Frontal cortex (tissue), 4 donors: ENCODE data around the gene CRX. TPM values are rescaled to one million over a fixed set of nuclear protein-coding genes. Genes with fewer than 3 reads are reported as not detected.
"Not testable (repeated sequence)": the region's sequence is repeated elsewhere in the genome, so short reads cannot be mapped to it uniquely, and the experiment has no call there.

Source experiments
- DNase-seq, 2 donors: peaks; one replicate each; pipeline ENCODE4 v3.0.0; 2012; ENCODE audit warnings: low spot score in 2 of 2
- FAIRE-seq: peaks from 2 replicates; lab custom pipeline; 2012; peaks lifted over from hg19 to GRCh38; lab: Jason Lieb, UNC
- total RNA-seq: library from RNA; depleted of rRNA; stranded (reverse); fragments of >200 nt; gene quantifications from one replicate; pipeline ENCODE4 v1.2.3, GENCODE V29; 2014
- donor health status: control.
- donor health status: control.
- donor health status: control.

CRX gene
- total RNA-seq, 1 donor from 2014 or later, result not detected

DNA sequence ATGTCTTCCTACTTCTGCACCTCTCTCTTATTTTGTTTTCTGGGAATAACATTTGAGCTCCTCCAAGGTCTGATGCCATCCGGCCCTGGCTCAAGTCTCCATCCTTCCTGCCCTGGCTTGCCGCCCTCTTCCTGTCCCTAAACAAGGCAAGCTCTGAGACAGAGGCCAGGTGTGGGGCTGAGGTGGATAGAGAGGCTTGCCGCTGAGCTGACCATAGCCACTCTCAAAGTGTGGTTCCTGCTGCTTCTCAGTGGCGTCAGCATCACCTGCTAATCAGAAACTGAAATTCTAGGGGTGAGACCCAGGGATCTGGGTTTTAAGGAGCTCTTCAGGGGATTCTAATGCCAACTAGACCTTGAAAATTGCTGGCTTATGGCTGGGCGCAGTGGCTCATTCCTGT is 31.3 kb downstream of the CRX start:
- DNase-seq, result no peak
- no peak for FAIRE-seq

DNA sequence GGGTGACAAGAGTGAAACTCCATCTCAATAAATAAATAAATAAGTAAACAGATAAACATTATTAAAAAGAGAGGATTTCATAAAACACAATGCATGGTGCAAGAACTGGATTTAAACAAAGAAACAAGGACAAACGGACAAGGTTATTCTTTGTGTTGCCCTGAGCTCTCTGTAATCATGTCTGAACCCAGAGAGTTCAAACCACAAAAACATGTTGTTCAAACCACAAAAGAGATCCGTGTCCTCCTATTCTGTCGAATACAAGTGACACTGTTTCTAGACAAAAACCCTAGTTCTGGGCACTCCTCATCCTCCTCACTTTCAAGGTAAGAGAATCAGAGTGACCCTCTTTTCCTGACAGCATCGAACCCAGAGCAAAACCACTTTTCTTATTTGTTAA is 32.7 kb downstream of the CRX start:
- FAIRE-seq, result no peak
- no peak for DNase-seq

DNA sequence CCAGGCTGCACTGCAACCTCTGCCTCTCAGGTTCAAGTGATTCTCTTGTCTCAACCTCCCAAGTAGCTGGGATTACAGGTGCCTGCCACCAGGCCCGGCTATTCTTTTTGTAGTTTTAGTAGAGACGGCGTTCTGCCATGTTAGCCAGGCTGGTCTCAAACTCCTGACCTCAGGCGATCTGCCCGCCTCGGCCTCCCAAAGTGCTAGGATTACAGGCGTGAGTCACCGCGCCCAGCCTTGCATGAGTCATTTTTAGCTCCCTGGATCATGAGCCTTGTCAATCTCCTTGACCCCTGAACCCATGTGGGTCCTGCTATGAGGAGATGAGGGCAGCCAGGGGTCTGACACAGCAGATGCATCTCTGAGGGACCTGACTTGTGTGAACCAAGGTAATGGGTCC is 36.5 kb downstream of the CRX start:
- not testable (repeated sequence) for DNase-seq, FAIRE-seq

DNA sequence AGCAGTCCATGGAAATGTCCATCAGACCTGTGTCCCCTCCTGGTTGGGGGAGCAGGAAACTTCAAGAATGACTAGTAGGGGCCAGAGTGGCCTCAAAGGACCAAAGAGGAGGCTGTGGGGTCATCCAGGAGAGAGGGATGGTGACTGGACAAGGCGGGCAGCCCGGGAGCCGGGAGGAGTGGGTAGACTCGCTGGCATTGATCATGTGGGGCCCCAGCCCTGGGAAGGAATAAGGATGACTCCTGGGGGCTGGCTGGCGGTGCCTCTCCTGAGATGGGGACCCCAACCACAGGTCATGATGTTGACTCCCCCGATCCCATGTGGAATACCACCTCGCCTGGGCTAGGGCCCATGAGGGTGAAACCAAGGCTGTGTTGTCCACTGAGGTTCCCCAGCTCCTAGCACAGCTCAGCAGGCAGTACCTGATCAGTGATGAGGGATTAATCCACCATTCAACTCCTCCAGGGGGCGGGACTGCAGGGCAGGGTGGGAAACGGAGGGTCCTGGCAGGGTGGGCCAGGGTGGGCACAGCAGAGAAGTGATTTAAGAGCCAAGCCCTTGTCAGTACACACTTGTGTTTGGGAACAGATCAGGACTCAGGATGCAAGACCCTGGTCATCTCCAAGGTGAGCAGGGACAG is 37.0 kb downstream of the CRX start, which contains the start of gene TPRX2:
TPRX2 (plus strand) TSS at position 590 of the 640 bp plus-strand sequence; CDS start at position 602, 12 bp downstream.
- DNase-seq, FAIRE-seq: not testable (repeated sequence)

DNA sequence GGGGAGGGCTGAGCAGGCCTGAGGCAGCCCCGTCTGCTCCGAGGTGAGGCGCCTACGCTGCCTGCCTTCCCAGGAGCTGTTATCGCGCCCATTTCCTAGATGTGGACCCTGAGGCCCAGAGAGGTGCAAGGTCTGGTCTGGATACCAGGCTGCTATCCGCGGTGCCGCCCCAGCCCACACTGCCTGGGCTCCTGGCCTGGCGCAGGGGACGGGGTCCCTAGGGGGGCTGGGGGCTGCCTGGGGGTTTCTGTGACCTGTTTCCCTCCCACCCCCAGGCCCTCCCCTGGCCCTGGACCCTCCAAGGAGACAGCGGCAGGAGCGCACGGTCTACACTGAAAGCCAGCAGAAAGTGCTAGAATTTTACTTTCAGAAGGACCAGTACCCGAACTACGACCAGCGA is 38.1 kb downstream of the CRX start:
- FAIRE-seq, DNase-seq: not testable (repeated sequence)

DNA sequence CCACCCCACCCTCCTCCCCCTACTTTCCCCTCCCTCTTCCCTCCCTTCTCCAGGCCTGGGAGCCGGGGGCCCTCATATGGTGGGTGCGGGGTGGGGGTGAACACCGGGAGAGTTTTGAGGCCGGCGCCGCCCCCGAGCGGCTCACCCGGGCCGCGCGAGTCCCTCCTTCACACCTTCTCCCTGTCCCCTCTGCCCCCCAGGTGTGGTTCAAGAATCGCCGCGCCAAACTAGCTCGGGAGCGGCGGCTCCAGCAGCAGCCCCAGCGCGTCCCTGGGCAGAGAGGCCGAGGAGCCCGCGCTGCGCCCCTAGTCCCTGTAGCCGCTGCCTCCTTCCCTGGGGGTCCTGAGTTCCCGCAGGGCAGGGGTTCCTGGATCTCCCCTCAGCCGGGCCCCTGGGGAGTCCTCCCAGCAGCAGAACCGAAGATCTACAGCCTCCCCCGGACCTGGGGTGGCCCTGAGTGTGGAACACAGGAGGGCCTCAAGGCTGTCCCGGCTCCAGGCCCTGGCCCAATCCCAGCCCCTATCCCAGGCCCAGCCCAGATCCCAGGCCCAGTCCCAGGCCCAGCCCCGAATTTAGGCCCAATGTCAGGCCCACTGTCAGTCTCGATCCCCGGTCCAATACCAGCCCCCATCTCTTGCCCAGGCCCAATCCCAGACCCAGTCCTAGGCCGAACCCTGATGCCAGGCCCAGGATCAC is 39.0 kb downstream of the CRX start:
- DNase-seq (no peak), FAIRE-seq (no peak)

DNA sequence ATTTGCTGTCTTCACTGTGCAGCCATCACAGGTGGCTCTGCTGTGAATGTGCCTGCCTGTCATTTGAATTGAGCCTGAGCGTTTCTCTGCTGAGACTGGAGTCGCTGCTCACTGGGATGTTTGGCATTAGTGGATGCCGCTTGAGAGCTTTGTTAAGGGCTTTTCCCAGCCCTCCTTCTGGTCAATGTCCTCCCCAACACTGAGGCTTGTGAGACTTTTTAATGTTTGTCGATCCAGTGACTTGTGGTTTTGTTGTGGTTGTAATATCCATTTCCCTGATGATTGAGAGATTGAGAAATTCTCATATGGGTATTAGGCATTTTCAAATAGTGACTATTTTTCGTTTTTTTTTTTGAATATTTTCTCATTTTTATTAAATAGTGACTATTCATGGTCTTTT is 39.9 kb downstream of the CRX start:
- FAIRE-seq (no peak), DNase-seq (no peak)

DNA sequence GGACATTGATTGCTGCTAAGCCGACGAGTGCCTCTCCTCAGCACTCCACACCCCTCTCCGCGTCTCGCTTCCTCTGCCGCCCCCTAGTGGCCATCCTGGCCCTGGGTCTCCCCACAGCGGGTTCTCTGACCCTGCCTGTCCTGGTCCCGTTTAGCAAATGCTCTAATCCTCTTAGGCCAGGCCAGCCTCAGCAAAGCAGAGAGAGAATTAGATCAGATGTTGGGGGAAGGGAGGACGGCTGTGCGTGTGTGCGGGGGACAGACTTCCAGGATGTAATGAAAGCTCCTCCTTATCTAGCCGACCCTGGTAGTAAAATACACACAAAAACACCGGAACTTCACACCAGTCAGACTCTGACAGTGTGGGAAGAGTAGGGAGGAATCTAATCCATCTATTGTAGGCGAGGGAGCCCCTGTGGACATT is 41.8 kb downstream of the CRX start:
- FAIRE-seq, result no peak
- DNase-seq, result peak; percentile 70 to 86

DNA sequence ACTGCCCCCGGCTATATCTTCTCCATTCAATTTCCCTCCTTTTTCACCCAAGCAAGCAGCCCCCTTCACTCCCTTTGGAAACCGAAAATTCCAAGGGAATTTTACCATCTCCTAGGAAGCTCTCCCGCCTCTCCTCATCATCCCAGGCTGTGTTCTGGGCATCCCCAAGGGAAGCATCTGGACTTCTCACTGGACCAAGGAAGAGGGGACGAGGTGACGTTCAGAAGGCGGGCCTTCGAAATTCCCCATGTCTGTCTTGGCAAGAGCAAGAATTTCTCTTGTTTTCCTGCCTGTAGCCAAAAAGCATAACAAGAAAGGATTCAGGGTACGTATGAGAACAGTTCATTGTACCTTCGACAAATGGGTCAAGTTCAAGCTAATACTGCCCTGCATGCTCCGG is 43.4 kb downstream of the CRX start:
- FAIRE-seq (no peak), DNase-seq (no peak)

DNA sequence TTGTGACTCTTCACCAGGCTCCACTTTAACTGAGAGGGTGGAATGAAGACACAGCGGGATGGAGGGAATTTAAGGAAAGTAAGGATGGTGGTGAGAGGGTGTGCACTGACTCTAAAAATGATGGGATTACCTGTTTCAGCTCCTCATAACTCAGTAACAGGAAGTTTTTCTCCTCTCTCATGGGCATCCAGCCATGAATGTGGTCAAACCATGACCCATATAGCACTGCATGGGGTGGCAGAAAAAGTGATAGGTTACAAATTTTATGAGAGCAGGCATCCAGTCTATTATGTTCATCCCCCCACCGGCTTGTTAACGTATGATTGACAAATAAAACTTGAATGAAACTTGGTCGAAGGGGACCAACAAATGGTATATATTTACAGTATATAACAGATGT is 57.2 kb downstream of the CRX start:
- FAIRE-seq, result no peak

DNA sequence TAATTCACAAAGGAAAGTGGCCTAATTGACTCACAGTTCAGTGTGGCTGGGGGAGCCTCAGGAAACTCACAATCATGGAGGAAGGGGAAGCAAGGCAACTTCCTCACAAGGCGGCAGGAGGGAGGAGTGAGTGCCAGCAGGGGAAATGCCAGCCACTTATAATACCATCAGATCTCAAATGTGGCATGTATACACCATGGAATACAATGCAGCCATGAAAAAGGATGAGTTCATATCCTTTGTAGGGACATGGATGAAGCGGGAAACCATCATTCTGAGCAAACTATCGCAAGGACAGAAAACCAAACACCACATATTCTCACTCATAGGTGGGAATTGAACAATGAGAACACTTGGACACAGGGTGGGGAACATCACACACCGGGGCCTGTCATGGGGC is 57.6 kb downstream of the CRX start:
- DNase-seq, FAIRE-seq: not testable (repeated sequence)

More for the DNA sequence above, 57.2 kb downstream of the CRX start:
- DNase-seq, result no peak

DNA sequence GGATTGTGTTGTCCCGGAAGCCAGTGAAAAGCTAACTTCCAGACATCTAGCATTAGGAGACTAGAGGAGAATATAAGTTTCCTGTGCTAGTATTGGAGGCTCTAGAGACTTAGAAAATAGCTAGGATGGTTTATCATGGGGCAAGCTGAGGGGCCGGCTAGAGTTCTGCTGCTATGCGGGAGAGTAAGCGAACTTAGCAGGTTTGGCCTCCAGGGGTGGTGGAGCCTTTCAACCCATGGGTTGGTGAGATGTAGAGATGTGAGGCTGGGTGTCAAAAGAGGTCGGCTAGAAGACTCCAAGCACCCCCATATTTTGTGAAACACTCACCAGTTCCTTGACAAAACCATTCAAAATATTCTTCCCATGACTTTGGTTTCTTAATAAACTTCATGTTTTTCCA is 60.0 kb downstream of the CRX start:
- FAIRE-seq (no peak), DNase-seq (no peak)

DNA sequence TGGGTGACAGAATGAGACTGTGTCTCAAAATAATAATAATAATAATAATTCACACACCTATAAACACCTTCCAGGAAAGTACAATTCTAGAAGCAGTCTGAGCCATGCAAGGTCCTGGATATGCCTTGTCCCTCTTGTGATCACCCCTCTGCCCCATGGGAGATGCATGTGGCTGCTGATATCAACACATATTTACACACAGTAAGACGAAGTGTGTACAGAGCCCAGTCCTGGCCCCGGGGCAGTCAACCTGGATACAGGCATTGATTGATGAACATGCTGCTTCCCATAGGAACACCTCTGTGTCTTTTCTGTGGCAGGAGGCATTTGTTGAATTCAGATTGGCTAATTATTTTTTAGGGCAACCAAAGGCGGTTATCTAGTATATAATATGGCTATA is 61.2 kb downstream of the CRX start:
- FAIRE-seq (no peak), DNase-seq (no peak)

DNA sequence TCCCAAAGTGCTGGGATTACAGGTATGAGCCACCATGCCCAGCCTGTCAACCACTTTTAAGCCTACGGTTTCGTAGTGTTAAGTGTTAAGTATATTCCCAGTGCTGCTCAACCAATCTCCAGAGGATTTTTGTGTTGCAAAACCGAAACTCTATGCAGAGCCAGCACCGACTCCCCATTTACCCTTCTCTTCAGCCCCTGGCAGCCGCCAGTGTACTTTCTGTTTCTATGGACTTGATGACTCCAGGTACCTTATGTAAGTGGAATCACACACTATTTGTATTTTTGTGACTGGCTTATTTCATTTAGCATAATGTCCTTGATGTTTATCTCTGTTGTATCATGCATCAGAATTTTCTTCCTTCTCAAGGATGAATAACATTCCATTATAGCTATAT is 63.3 kb downstream of the CRX start:
- FAIRE-seq, result no peak

DNA sequence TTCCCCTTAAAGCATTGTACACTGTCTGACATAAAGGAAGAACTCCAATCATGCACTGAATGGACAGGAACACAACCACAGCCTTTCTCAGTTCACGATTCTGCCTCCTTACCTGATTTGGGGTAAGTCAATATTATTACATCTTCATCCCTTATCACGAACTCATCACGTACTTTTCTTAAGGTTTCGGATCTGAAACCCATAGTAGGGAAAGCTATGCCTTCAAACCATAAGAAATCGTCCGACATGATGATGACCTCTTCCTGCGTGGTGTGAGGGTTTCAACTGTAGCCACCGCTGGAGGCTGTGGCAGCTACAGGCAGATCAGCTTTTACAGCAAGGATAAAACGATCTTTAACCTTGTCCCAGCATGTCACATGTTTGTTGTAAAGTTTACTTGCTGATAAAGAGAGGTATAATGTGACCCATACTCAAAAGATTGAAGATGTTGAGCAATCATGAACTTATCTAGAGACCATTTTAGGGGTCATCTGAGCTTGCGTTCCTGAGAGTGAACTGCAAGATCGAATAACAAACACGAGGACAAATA is 64.3 kb downstream of the CRX start, which contains the start of gene SULT2A1:
SULT2A1 (minus strand) TSS at position 306 of the 550 bp plus-strand sequence; CDS start at position 248, 58 bp downstream.
- FAIRE-seq (no peak), DNase-seq (no peak)

More for the DNA sequence above, 63.3 kb downstream of the CRX start:
- no peak for DNase-seq

DNA sequence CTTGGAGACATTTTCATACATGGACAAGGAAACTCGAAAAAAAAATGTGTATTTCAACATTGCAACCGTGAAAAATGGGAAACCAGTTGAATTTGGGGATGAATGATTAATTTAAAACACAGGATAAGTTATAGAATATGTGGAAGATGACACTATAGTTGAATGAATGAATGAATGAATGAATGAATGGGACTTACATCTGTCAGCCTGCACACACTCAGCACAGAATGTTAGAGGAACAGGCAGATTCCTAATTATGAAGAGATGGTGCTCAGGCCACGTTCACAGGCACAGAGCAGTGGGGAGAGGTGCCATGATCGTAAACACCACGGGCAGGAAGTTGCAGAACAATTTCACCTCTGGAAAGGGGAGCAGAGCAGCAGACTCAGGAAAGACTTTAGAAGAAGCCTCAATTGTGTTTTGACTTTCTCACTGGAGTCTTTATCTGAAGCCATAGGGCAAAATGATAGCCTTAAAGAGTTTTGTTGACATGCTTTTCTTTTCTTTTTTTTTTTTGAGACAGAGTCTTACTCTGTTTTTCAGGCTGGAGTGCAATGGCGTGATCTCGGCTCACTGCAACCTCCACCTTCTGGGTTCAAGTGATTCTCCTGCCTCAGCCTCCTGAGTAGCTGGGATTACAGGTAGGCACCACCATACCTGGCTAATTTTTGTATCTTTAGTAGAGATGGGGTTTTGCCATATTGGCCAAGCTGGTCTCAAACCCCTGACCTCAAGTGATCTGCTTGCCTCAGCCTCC is 69.3 kb downstream of the CRX start:
- FAIRE-seq, result no peak

DNA sequence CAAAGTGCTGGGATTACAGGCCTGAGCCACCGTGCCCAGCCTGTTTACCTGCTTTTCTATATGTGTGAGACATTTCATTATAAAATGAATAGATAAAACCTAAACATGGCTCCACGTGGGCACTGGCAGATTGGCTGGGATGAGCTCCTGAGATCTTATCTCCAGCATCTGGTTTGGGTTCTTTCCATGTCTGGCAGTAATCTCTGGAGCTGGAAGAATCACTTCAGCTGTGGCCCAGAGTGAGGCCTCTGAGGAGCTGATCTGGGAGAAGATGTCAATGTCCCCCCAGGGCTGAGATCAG is 69.8 kb downstream of the CRX start:
- FAIRE-seq (no peak), DNase-seq (no peak)

More for the DNA sequence above, 69.3 kb downstream of the CRX start:
- no peak for DNase-seq

DNA sequence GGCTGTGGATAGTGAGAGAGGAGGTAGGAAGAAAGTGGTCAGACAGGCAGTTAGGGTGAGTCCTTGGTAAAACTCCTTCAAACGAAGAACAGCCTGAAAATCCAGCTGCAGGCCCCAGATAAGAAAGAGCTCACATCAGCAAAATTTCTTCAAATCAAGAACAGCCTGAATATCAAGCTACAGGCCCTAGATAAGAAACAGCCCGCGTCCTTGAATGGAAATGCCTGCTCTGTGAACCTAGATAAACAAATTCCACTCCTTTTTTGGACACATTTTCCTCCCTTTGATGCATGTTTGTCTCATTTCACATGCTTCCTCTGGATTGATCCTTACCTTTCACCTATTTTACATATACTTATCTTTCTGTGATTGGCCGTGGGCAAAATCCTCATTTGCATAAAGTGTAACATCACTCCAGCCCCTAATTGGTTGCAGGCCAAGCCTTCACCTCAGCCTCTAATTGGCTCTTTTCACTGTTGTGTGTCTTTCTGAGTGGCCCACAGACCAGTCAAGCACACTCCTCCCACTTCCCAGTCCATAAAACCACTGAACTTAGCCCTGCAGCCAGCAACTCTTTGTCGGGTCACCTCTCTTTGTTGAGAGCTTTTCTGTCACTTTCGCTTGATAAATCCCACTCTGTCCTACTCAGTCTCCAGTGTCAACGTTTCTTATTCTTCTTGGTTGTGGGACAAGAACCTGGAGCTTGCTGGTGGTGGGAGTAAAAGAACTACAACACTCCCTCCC is 70.4 kb downstream of the CRX start:
- no peak for DNase-seq
- FAIRE-seq, result no peak
